GM19193 (cell line): Measurements from ENCODE around the gene LRRC47.
A peak's percentile ranks its signal among the peaks of the same experiment; 100 is the strongest.

Experiments used
- POLR2A ChIP-seq: IDR thresholded peaks from 4 replicates; pipeline ENCODE4 v1.6.1; 2011; ENCODE audit not compliant: insufficient read depth, insufficient read length; ENCODE audit errors: extremely low read depth

Gene LRRC47

GRCh38 chr1:3772027-3772714 is 24.1 kb downstream of the LRRC47 start:
- peak; percentile 31 for TF ChIP-seq POLR2A

GRCh38 chr1:3771108-3772026 is 24.9 kb downstream of the LRRC47 start:
- TF ChIP-seq POLR2A: no peak

- no peak for TF ChIP-seq POLR2A
These were observed 26.1 kb downstream of the LRRC47 start for GRCh38 chr1:3770047-3770765.

GRCh38 chr1:3768811-3769390 is 27.4 kb downstream of the LRRC47 start:
- TF ChIP-seq POLR2A: no peak

- TF ChIP-seq POLR2A: no peak
These were observed 28.9 kb downstream of the LRRC47 start for GRCh38 chr1:3767328-3767925.

- TF ChIP-seq POLR2A: no peak
These were observed 32.8 kb downstream of the LRRC47 start for GRCh38 chr1:3763351-3764125.

GRCh38 chr1:3762873-3763228 is 33.4 kb downstream of the LRRC47 start:
- no peak for TF ChIP-seq POLR2A

- TF ChIP-seq POLR2A: no peak
These were observed 34.0 kb downstream of the LRRC47 start for GRCh38 chr1:3762151-3762872.

- TF ChIP-seq POLR2A: no peak
These were observed 34.8 kb downstream of the LRRC47 start for GRCh38 chr1:3761296-3762010.

- TF ChIP-seq POLR2A: no peak
These were observed 36.5 kb downstream of the LRRC47 start for GRCh38 chr1:3759796-3760195.

GRCh38 chr1:3759164-3759563 is 37.1 kb downstream of the LRRC47 start:
- TF ChIP-seq POLR2A: no peak

GRCh38 chr1:3756394-3756793 is 39.9 kb downstream of the LRRC47 start:
- no peak for TF ChIP-seq POLR2A

- TF ChIP-seq POLR2A: no peak
These were observed 42.4 kb downstream of the LRRC47 start for GRCh38 chr1:3753656-3754454.
